Stimulated activated CD4-positive, alpha-beta T cell treated with anti-CD3 and anti-CD28 coated beads, Interleukin-4, amount 100 ng/mL, for 4 hours (primary cell): Measurements from ENCODE around the gene GOPC.

ENCODE experiments used
- DNase-seq, 2 experiments: peaks; one replicate each; pipeline ENCODE4 v3.0.0-alpha.2; 2020

The GOPC gene

DNA sequence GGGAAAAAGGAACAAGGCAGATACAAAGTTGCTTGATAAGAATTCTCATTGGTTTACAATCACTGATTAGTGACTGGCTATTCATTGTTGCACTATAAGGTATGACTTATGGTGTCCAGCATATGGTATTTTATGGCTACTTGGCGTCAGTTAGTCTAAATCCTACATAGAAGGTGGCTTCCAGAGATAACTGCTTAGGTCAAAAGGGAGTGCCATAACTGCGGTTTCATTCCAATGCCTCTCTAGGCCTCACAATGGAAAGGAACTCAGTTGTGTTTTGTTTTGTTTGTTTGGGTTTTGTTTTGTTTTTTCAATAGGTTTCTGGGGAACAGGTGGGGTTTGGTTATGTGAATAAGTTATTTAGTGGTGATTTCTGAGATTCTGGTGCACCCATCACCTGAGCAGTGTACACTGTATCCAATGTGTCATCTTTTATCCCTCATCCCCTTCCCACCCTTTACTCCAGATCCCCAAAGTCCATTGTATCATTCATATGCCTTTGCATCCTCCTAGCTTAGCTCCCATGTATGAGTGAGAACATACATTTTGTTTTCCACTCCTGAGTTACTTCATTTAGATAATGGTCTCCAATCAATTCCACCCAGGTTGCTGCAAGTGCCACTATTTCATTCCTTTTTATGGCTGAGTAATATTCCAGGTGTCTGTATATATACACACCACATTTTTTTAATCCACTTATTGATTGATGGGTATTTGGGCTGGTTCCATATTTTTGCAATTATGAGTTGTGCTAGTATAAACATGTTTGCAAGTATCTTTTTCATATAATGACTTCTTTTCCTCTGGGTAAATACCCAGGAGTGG lies 7.0 kb downstream of the GOPC start:
- no peak for DNase-seq

DNA sequence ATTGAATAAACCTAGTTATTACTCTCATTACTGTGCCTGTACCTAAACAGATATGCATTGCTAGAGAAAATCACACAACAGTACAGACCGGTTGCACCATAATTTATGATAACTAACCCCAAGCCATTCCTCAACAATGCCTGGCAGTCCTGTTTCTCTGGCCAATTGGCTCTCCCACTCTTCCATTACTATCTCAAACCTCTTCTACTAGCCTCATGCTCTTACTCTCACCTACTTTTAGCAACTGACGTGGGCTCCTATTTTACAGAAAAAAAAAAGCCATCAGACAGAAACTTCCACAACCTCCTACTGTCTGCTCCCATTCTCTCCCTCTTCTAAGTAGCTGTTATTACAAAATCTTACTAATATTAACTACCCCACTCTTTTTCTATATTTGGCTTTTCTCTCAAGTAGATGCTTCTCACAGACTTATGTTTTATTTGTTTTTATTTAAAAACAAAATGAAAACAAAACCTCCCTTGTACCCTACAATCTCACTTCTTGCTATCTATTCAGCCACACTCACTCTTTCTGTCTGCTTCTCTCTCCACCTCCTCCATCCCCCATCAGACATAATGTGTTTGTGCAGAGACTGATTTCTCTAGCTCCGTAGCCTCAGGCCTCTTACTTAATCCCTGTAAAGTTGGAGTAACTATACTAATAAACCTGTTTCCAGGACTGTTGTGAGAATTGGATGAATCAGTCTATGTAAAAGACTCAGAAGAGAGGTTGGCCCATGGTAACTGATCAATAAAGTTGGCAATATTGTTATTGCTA lies 9.1 kb downstream of the GOPC start:
- DNase-seq, result no peak

DNA sequence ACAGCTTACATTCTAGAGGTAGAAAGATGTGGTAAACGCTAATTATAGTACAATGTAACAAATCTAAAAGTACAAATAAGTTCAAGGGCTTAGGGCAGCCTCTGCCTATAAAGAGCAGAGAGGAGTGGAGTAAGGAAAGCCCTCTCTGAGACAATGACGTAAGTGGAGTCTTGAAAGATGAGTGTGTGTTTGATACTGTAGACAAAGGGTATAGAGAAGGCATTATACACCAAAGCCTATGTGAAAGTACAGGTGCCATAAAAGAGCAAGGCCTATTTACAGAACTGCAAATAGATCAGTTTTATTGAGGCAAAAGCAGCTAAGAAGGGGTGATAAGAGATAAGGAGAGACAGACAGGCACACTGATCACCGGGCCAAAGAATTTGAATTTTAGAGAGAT lies 10.9 kb downstream of the GOPC start:
- DNase-seq, result no peak

DNA sequence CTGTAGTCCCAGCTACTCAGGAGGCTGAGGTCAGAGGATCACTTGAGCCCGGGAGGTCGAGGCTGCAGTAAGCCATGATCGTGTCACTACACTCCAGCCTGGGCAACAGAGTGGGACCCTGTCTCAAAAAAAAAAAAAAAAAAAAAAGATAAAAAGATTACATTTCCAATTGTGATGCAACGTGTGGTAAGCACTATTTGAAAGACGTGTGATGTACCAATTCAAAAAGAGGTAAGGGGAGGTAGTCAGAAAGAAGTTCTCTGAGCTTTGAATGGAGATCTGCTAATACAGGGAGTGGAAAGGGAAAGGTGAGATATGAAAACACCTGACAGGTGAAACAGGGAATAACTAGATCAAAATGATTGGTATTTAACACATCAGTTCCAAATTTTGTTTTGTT lies 11.9 kb downstream of the GOPC start:
- DNase-seq, result no peak

DNA sequence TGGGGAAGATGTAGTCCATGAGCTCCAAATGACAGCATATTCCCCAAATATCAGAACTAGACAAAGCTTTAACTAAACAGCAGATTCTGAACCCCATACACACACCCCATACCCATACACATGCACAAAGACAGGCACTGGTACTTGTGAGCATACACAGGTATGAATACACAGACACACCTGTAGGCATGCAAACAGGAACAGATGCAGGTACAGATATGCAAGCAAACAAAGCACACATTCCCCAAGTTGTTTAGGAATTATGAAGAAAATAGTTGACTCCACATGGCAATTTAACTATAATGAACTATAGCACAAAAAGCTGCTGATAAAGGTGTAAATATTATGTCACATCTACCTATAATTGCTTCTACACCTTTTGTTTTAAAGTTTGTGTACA lies 16.7 kb downstream of the GOPC start:
- DNase-seq, result no peak

DNA sequence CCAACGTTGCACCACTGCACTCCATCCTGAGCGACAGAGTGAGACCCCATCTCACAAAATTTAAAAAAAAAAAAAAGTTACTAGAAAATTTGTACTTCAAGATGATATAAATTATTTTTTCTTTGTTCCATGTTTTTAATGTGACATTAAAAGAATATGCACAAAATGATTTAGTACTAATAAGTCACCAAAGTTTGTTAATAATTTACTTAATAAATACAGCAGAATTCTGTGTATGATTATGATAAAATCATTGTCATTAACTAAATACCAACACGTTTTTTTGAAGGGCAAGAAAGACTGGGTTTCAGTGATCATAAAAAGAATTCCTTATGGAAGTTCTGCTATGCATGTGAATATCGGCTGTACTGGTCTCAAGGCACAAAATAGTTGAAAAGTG lies 28.1 kb downstream of the GOPC start:
- no peak for DNase-seq

DNA sequence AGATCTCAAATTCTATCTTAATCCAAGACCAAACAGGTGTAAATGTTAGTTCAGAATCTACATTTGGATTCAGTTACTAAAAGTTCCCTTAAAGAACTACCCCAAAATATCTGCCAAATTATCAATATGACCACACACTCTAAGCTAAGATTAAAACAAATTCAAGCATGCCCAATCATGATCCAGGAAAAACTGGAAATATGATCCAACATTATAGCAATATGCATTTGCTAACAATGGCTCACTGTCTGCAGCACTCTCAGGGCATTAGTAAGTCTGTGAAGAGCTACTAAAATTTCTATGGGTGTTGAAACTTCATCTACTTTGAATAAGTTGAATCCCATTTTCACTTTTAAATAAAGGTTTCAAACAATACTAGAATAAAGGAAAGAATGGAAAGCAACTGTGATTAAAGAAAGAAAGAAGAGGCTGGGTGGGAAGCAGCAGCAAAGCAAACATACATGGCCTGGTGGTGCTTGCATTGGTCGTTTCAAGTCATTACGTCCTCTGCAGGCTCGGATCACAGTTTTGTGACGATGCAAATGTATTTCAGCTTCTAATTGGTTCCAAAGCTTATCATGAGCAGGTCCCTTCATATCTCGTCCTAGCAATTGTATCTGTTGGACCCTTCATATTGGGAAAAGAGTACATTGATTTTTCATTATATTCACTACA lies 29.2 kb downstream of the GOPC start:
- DNase-seq, result no peak

DNA sequence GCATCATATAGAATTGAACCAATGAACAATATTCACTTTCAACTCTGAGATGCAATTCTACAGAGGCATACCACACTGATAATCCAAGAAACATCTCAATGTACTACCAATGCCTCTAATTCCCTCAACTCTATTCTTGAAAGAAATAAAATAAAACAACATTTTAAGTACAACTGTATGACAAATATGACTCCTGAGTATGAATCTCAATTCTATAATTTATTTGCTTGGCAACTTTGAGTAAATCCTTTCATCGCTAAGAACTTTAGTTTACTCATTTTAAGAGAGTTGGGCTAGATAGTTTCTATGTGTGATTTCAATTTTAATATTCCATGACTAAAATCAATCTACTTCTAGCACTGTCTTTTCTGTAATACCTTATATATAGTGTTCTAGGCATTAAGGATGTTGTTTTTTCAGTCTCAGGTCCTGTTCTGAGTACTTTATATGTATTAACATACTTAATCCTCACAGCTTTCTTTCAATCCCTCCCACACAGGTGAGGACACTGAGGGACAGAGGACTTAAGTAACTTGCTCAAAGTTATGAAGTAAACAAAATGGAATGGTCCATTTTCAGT lies 33.4 kb downstream of the GOPC start:
- no peak for DNase-seq

DNA sequence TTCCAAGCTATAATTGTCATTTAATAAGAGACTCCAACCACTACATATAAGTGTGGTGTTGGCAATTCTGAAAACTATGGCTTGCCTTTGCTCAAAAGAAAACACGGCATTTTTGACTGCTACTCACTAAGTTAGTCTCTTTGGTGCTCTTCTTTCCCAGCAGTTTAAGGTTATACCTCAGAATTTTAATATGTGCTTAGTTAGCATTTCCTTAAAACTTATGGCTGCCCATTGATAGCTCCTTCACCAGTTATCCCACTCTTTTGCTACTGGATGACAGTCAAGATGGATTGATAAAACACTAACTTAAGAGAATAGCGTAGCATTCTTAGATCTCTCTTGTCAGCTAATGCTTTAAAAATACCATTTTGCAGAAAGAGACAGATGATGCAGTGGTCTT lies 34.1 kb downstream of the GOPC start:
- DNase-seq, result no peak

DNA sequence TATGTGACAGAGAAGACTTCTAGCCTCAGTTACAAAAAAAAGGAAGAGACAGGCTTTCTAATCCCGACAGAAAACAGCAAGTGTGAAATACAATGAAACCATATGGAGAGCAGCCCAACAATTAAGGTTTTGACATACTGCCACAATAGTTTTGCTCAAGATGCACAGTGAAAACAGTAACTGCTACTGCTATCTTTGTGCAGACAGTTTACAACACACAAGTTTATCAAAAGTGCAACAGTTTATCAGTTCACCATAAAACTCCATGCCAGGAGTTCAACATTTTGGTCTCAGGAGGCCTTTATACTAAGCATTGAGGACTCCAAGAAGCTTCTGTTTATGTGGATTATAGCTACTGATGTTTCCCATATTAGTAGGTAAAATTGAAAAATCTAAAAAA lies 37.6 kb downstream of the GOPC start:
- DNase-seq, result no peak

DNA sequence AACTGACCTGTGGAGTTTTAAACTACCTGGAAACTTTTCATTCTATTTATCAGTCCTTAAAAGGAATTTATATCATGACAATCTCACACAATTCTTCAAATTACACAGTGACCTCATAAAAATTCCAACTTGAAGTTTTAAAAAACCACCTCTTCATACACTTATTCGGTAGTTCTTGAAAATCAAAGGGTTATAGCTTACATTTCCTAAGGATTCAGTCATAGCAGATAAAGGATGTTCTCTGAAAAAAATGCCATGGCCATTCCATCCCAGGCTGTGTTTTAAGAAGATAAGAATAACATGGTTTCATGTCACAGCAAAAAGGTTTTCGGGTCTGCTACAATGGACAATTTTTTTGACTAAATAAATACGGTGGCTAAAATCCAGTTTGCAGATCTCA lies 41.2 kb downstream of the GOPC start:
- DNase-seq, result no peak

DNA sequence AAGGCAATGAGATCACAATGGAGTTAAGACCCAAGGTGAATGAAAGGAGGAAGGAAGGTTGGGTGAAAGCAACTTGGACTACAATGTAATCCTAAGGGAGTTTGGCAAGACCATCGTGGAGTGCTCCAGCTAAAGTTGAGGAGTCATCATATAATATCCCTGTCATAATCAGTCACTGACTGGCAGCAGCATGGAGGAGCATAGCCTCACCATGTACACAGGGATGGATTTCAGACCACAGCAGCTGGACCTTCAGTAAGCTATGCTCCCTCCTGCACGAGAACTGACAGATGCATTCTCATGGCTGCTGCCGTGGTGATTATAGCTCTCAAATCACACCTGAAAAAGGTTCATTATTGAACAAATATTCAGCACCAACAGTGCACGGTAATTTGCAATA lies 43.0 kb downstream of the GOPC start:
- no peak for DNase-seq

DNA sequence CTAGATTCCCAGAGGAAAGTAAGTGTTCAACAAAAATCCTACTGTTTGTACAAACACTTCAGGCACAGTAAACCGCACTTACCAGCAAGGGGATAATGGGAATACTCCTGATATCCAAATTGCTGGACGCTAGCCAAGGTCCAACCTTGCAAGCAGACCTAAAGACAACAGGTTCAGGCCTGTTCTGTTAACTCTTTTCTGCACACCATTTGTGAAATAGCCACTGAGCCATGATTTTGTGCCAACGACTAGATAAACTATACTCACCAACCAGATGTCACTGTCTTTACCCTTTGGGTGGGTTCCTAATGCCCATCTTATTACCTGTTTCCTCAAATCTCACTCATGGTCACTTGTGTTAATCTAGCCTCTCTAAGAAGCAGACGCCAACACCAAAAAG lies 43.5 kb downstream of the GOPC start:
- no peak for DNase-seq

DNA sequence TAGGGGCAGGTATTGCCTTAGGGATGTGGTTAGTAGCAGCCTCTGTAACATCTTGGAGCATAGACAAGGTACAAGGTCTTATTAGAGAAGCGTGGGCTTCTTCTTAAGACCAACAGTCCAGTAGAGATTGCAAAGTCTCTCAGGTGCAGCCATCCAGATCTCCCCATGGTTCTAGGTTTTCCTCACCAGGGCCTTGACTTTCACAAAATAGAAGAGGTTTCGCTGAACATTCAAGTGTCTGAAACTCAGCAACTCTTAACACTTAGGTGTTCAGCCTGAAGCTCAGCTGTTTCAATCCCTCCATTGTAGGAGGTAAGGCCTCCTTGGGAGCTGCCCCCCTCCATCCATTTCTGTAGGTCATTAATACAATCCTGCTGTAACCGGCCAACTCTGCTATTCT lies 44.4 kb downstream of the GOPC start:
- DNase-seq, result no peak

DNA sequence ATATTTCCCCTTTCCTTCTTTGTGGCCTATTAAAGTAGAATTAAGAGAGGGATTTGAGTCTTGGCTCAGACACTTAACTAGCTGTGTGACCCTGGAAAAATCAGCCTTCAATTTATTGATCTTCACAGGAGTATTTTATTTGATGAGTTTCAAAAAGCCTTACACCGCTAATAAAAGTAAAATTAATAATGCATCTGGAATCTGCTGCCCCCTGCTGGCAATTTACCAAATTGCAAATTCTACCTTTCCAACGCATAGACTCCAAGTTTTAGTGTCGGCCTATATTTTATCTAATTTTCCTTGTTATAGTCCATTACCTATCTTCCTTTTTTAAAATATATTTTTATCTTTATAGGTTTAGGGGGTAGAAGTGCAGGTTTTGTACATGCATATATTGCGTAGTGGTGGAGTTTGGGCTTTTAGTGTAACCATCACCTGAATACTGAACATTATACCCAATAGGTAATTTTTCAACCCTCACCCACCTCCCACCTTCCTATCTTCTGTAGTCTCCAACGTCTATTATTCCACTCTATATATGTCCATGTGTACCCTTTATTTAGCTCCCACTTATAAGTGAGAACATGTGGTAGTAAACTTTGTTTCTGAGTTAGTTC lies 46.3 kb downstream of the GOPC start:
- peak; percentile 31 to 51 for DNase-seq

DNA sequence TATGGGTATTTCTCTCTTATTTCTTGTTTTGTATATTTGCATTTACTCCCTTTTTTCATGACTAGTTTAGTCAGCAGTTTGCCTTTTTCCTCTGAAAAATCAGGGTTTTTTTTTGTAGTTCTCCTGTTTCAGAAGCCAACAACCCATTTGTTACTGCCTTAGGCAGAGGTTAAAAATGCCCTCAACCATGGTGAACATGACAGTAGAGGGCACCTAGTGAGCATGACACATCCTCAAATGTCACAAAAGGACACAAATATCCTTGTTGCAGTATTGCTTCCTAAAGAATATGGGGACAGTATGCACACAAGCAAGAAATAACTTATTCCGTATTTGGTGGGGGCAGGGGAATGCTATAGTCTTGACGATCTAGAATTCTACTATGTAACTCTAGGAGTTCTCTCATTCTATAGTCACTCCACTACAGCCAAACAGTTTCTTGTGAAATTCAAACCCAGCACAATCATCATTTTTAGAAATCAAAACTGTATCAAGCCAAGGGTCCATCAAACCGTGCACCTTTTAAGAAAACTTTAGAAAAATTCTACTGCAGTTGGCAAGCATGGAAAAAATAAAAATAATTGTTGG lies 47.0 kb downstream of the GOPC start:
- DNase-seq, result no peak

DNA sequence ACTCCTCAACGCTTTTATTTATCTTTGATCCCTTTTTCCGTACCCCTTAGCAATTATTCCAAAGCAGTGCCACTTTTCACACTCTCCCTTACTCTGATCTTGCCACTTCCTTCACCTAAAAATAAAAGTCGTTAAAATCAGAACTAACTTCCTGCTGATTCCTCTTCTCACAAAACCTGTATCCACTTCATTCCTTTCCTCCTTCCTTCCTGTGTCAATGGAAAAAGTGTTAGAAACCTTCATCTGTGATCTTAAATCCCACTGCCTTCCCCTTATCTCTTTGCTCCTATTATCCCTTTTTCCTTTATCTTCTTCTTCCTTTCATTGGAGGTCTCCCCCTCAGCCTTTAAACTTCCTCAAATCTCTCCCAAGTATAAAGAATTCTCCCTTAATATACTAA lies 49.2 kb downstream of the GOPC start:
- DNase-seq, result no peak

DNA sequence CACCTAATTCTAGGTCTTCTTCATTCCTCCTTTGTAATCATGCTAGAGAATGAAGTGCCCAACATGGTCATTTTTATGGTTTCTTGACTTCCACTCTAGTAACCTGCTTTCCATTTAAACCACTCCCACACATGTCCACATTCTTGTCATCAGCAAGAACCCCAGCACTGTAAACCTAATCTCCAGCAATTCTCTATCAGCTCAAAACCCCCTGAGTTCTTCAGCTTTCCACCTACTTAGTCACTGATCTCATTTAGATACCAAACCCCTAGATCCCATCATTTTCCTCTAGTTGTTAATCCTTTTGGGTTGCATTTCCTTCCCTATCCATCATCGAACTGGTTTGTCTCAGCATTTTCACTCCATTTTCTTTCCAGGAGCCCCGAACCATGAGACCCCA lies 49.7 kb downstream of the GOPC start:
- DNase-seq, result no peak

DNA sequence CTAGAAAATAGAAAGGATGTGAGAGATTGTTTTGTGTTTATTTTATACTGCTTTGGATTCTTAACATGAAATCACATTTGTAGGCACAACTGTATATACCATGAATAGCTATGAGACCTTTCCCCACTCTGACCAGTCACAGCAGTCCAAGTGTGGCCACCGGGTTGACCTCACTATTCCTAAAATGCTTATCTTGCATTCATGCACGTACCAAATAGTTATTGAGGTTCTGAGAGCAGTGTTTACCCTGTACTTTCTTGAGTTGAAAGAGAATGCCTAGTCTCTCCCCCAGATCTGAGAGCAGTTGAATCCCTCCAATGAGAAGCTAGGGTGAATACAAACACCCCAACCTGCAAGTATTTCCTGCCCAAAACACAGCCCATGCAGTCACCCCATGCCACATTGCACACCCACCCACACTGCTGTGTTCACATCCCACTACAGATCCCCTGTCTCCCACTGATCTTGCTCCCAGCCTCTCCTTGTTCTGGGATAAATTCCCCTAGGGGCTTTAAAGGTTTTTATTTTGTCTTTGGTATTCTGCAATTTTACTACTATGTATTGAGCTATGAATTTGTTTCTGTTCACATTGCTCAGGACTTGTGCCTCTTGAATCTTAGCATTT lies 51.6 kb downstream of the GOPC start:
- no peak for DNase-seq

DNA sequence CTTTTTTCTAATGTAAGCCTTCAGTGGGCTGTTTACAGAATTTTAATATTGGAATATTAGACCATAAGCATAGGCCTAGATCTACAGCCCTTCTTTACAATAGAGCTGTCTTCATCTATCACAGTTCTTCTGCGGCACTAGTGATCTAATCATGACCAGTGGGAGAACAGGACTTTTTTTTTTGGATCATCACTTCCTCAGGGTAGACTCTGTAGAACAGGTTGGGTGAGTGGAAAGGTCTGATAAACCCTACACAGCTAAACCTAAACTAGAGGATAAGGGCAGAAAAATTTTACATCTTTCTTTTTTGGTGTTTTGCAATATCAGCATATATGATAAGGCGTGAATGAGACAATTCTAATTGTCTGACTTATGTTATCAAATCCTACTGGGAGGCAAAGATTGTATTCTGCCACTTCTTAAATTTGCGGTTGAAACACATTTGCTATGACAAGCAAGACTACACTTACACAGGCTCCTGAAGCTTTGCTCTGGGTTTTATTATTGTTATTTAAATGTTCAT lies 52.2 kb downstream of the GOPC start:
- no peak for DNase-seq

DNA sequence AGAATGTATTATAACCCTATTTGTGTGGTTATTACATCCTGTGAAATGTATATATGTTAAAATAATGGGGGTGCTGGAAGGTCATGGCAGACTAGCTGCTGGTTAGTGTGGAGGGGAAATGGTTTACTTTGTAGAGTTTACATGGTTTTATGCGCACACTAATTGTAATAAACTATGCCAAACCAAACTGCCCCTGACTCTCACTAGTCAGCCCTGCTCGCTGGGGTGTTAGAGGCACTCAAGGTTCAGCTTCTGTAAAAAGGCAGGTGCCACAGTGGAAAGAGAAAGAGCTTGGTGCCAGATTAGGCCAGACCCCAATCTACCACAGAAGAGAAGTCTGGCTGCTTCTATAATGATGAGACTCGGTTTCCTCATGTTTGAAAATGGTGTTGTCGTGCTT lies 52.7 kb downstream of the GOPC start:
- no peak for DNase-seq

DNA sequence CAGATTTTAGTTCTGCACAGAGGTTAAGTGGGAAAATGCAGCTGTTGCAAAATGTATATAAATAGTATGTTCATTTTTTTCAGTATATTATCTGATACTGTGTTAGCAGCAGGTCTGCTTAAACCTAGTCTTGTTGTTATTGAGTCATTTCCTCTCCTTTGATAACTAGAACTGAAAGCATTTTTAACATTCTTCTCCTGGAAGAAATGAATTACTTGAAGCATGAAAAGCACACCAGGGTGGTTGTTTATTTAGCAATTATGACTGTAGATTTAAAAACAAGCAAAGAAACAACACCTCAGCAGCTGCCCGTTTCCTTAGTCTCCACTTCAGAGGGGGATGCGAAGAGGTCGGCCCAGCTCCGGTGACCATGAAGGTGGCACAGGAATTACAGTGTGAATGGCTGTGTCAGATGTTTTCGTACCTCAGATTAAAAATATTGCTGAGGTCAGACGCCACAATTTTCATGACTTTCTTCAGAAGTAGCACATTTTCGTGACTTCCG lies 53.5 kb downstream of the GOPC start:
- no peak for DNase-seq
